ENCODE measurements around the gene BMPR1A.

DNA sequence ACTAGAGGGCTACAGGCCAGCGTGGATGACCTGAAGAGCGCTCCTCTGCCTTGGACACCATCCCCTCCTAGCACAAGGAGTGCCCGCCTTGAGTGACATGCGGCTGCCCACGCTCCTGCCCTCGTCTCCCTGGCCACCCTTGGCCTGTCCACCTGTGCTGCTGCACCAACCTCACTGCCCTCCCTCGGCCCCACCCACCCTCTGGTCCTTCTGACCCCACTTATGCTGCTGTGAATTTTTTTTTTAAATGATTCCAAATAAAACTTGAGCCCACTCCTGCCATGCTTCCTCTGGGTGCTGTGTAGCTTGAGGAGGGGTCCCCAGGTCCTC is 206.5 kb downstream of the BMPR1A start:
- TF ChIP-seq, protein P1, sequence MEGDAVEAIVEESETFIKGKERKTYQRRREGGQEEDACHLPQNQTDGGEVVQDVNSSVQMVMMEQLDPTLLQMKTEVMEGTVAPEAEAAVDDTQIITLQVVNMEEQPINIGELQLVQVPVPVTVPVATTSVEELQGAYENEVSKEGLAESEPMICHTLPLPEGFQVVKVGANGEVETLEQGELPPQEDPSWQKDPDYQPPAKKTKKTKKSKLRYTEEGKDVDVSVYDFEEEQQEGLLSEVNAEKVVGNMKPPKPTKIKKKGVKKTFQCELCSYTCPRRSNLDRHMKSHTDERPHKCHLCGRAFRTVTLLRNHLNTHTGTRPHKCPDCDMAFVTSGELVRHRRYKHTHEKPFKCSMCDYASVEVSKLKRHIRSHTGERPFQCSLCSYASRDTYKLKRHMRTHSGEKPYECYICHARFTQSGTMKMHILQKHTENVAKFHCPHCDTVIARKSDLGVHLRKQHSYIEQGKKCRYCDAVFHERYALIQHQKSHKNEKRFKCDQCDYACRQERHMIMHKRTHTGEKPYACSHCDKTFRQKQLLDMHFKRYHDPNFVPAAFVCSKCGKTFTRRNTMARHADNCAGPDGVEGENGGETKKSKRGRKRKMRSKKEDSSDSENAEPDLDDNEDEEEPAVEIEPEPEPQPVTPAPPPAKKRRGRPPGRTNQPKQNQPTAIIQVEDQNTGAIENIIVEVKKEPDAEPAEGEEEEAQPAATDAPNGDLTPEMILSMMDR (IDR thresholded peaks at IDR 0.05), result no peak
- no peak for TF ChIP-seq POLR2A (IDR thresholded peaks at IDR 0.05)
- no peak for TF ChIP-seq POLR2AphosphoS5 (IDR thresholded peaks at IDR 0.05)
